Measurements from ENCODE around the gene SPG7.

SPG7 gene

DNA sequence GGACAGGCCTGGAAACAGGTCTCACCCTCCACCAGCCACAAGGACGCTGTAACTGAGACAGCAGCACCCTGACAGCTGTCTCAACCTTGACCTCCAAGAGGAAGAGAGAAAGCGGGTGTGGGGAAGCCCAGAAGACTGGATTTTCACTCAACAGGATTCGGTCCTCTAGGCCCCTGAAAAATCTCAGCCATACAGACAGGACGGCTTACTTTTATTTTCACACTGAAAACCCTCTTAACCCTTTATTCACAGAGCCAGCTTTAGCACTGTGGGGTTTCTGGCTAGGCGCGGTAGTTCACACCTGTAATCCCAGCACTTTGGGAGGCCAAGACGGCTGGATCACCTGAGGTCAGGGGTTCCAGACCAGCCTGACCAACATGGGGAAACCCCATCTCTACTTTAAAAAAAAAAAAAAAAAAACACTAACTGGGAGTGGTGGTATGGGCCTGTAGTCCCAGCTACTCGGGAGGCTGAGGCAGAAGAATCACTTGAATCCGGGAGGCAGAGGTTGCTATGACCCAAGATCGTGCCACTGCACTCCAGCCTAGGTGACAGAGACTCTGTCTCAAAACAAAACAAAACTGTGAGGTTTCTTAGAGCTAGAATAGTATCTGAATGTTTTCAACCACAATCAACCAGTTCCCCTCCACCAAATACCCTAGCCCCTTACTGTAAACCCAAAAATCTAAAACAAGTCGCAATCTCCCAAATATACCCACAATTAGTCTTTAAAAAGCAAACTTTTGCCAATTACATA, 23.1 kb upstream of the SPG7 start:
- Histone ChIP-seq H2BK5ac (ENCODE audit: low read depth, low read length, poor library complexity) (no peak overlapping the region), H3K27me3 (ENCODE audit: insufficient read depth, low read length) (no peaks in the 10 kb centered on the region), H3K27ac (ENCODE audit: low read depth, low read length) (no peak overlapping the region), H4K91ac (ENCODE audit: low read depth, low read length) (no peak overlapping the region), H3K9ac (ENCODE audit: low read length) (no peak overlapping the region), H3K23ac (ENCODE audit: low read length) (no peak overlapping the region), H2BK12ac (ENCODE audit: low read length) (no peak overlapping the region), H3K4ac (ENCODE audit: low read depth, low read length) (peak overlapping the region; percentile 66), H2AK5ac (ENCODE audit: low read length) (no peak overlapping the region), H4K8ac (ENCODE audit: low read depth, low read length) (no peak overlapping the region), H2AFZ (ENCODE audit: insufficient read depth, low read length, poor library complexity) (no peak overlapping the region), H3K14ac (ENCODE audit: low read length) (no peak overlapping the region), H3K9me3 (ENCODE audit: insufficient read depth, low read depth, low read length) (no peaks in the 10 kb centered on the region), H3K79me2 (ENCODE audit: control insufficient read depth, insufficient read depth, low read length, poor library complexity) (peaks cover 42% of the 10 kb centered on the region), H2BK120ac (ENCODE audit: insufficient read depth, low read length, poor library complexity) (no peak overlapping the region), H3K4me1 (ENCODE audit: control insufficient read depth in 1 of 2, insufficient read depth in 2 of 2, low read length in 2 of 2) (peaks cover 4 to 12% of the 10 kb centered on the region in 2 experiments), H4K12ac (ENCODE audit: low read depth, low read length) (no peak overlapping the region), H3K36me3 (ENCODE audit: control insufficient read depth in 1 of 2, insufficient read depth in 2 of 2, low read length in 2 of 2) (peaks cover 0 to 6% of the 10 kb centered on the region in 2 experiments), H3K4me2 (ENCODE audit: low read length) (no peak overlapping the region), H3K4me3 (ENCODE audit: low read depth, low read length) (no peak overlapping the region), H3K79me1 (ENCODE audit: low read length) (peaks cover 4% of the 10 kb centered on the region), H3K18ac (ENCODE audit: low read length) (no peak overlapping the region)
- 100% methylated on average over 1 of the region's 11 CpGs for WGBS (ENCODE audit: extremely low coverage, insufficient coverage, insufficient read length)
- no peak for DNase-seq

- no peaks in the 10 kb centered on the region for H3K27me3 ChIP-seq (ENCODE audit: insufficient read depth, low read length)
- peaks cover 4 to 12% of the 10 kb centered on the region in 2 experiments for H3K4me1 ChIP-seq (ENCODE audit: control insufficient read depth in 1 of 2, insufficient read depth in 2 of 2, low read length in 2 of 2)
- WGBS (ENCODE audit: extremely low coverage, insufficient coverage, insufficient read length): no CpG with 5 or more reads among the region's 4 CpGs
These were observed 22.4 kb upstream of the SPG7 start for GRCh38 chr16:89485701-89486246.

DNA sequence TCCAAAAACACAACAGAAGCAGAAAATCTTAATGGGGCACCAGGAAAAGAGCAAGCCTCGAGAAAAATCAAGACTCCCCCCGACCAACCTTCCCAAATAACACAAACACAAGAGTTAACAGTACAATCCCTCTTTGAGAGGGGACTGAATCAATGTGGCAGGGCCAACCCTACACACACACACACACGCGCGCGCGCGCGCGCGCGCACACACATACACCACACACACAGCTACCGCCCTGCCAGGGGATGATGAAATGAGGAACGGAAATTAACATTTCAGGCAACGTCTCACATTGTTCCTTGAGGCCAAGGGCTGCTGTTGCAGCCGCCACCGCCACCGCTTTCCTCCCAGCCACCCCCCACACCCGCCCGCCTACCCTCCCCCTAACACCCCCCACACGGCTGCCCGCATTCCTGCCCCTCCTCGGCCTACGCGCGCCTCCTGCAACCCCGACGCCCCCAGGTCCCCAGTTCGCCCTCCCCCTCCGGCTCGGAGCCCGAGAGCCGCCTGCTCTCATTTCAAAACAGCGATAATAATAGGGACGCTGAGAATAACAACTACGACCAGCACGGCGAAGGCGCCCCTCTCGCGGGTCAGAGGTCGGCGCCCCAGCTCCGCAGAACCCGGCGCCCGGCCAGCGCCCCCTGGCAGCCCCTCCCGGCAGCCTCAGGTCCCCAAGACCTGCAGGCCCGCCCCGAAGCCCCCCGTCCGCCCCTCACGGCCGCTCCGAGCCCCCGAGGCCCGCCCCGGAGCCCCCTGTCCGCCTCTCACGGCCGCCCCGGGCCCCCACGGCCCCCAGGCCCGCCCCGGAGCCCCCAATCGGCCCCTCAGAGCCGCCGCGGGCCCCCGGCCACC, 18.9 kb upstream of the SPG7 start:
- H3K4me3 ChIP-seq (ENCODE audit: low read depth, low read length): peak overlapping the region; percentile 94
- DNase-seq: peak; percentile 80 to 86
- peak overlapping the region; percentile 42 for H2AK5ac ChIP-seq (ENCODE audit: low read length)
- H3K4ac ChIP-seq (ENCODE audit: low read depth, low read length): peak overlapping the region; percentile 92
- H3K4me2 ChIP-seq (ENCODE audit: low read length): peak overlapping the region; percentile 78
- peak overlapping the region; percentile 86 for H2BK5ac ChIP-seq (ENCODE audit: low read depth, low read length, poor library complexity)
- peaks cover 10 to 14% of the 10 kb centered on the region in 2 experiments for H3K4me1 ChIP-seq (ENCODE audit: control insufficient read depth in 1 of 2, insufficient read depth in 2 of 2, low read length in 2 of 2)
- peak overlapping the region; percentile 82 for H3K9ac ChIP-seq (ENCODE audit: low read length)
- no peak overlapping the region for H2BK120ac ChIP-seq (ENCODE audit: insufficient read depth, low read length, poor library complexity)
- H2BK12ac ChIP-seq (ENCODE audit: low read length): no peak overlapping the region
- no peak overlapping the region for H2AFZ ChIP-seq (ENCODE audit: insufficient read depth, low read length, poor library complexity)
- H4K91ac ChIP-seq (ENCODE audit: low read depth, low read length): peak overlapping the region; percentile 65
- peak overlapping the region; percentile 76 for H3K18ac ChIP-seq (ENCODE audit: low read length)
- H3K27me3 ChIP-seq (ENCODE audit: insufficient read depth, low read length): no peaks in the 10 kb centered on the region
- peaks cover 6% of the 10 kb centered on the region for H3K79me1 ChIP-seq (ENCODE audit: low read length)
- H3K79me2 ChIP-seq (ENCODE audit: control insufficient read depth, insufficient read depth, low read length, poor library complexity): peaks cover 22% of the 10 kb centered on the region
- WGBS (ENCODE audit: extremely low coverage, insufficient coverage, insufficient read length): no CpG with 5 or more reads among the region's 71 CpGs
- H3K27ac ChIP-seq (ENCODE audit: low read depth, low read length): peak overlapping the region; percentile 69
- H3K14ac ChIP-seq (ENCODE audit: low read length): peak overlapping the region; percentile 69
- H4K8ac ChIP-seq (ENCODE audit: low read depth, low read length): no peak overlapping the region
- no peaks in the 10 kb centered on the region for H3K9me3 ChIP-seq (ENCODE audit: insufficient read depth, low read depth, low read length)
- H3K36me3 ChIP-seq (ENCODE audit: control insufficient read depth in 1 of 2, insufficient read depth in 2 of 2, low read length in 2 of 2): peaks cover 0 to 2% of the 10 kb centered on the region in 2 experiments
- peak overlapping the region; percentile 87 for H4K12ac ChIP-seq (ENCODE audit: low read depth, low read length)
- no peak overlapping the region for H3K23ac ChIP-seq (ENCODE audit: low read length)

More at GRCh38 chr16:89485701-89486246, 22.4 kb upstream of the SPG7 start:
- Histone ChIP-seq H3K79me1 (ENCODE audit: low read length) (peaks cover 4% of the 10 kb centered on the region), H2AK5ac (ENCODE audit: low read length) (no peak overlapping the region), H3K23ac (ENCODE audit: low read length) (no peak overlapping the region), H3K79me2 (ENCODE audit: control insufficient read depth, insufficient read depth, low read length, poor library complexity) (peaks cover 39% of the 10 kb centered on the region), H3K4me3 (ENCODE audit: low read depth, low read length) (no peak overlapping the region), H4K8ac (ENCODE audit: low read depth, low read length) (no peak overlapping the region), H2BK12ac (ENCODE audit: low read length) (no peak overlapping the region), H3K14ac (ENCODE audit: low read length) (no peak overlapping the region), H2BK120ac (ENCODE audit: insufficient read depth, low read length, poor library complexity) (no peak overlapping the region), H2AFZ (ENCODE audit: insufficient read depth, low read length, poor library complexity) (no peak overlapping the region), H4K12ac (ENCODE audit: low read depth, low read length) (no peak overlapping the region), H3K4me2 (ENCODE audit: low read length) (no peak overlapping the region), H3K4ac (ENCODE audit: low read depth, low read length) (peak overlapping the region; percentile 85), H3K9ac (ENCODE audit: low read length) (no peak overlapping the region), H3K18ac (ENCODE audit: low read length) (no peak overlapping the region), H3K36me3 (ENCODE audit: control insufficient read depth in 1 of 2, insufficient read depth in 2 of 2, low read length in 2 of 2) (peaks cover 0 to 6% of the 10 kb centered on the region in 2 experiments), H2BK5ac (ENCODE audit: low read depth, low read length, poor library complexity) (no peak overlapping the region), H3K9me3 (ENCODE audit: insufficient read depth, low read depth, low read length) (no peaks in the 10 kb centered on the region), H4K91ac (ENCODE audit: low read depth, low read length) (no peak overlapping the region), H3K27ac (ENCODE audit: low read depth, low read length) (no peak overlapping the region)
- no peak for DNase-seq

DNA sequence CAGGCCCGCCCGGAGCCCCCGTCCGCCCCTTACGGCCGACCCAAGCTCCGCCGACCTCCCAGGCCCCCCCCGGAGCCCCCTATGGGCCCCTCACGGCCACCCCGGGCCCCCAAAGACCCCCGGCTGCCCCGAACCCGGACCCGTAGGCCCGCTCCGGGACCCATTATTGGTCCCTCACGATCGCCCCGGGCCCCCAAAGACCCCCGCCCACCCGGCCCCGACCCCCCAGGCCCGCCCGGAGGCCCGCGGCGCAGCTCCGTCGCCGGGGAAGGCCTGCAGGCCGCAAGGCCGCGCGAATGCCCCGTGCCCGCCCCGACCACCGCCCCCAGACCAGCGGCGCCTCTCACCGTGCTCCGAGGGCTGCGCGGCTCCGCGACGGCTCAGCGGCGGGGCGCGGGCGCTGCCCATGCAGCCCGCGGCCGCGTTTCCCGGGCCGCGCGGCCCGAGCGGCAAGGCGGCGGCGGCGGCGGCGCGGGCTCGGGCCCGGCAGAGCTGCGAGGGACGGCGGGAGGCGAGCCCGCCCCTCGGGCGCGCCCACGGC, 18.2 kb upstream of the SPG7 start:
- Histone ChIP-seq H3K27me3 (ENCODE audit: insufficient read depth, low read length) (no peaks in the 10 kb centered on the region), H2AK5ac (ENCODE audit: low read length) (no peak overlapping the region), H4K8ac (ENCODE audit: low read depth, low read length) (peak overlapping the region; percentile 76), H3K79me1 (ENCODE audit: low read length) (peaks cover 6% of the 10 kb centered on the region), H3K4me3 (ENCODE audit: low read depth, low read length) (peak overlapping the region; percentile 94), H4K12ac (ENCODE audit: low read depth, low read length) (no peak overlapping the region), H3K9me3 (ENCODE audit: insufficient read depth, low read depth, low read length) (no peaks in the 10 kb centered on the region), H3K36me3 (ENCODE audit: control insufficient read depth in 1 of 2, insufficient read depth in 2 of 2, low read length in 2 of 2) (peaks cover 0 to 2% of the 10 kb centered on the region in 2 experiments), H3K9ac (ENCODE audit: low read length) (peak overlapping the region; percentile 94), H2AFZ (ENCODE audit: insufficient read depth, low read length, poor library complexity) (no peak overlapping the region), H3K18ac (ENCODE audit: low read length) (peak overlapping the region; percentile 74), H4K91ac (ENCODE audit: low read depth, low read length) (peak overlapping the region; percentile 86), H3K4me1 (ENCODE audit: control insufficient read depth in 1 of 2, insufficient read depth in 2 of 2, low read length in 2 of 2) (peaks cover 10 to 17% of the 10 kb centered on the region in 2 experiments), H2BK12ac (ENCODE audit: low read length) (no peak overlapping the region), H2BK5ac (ENCODE audit: low read depth, low read length, poor library complexity) (peak overlapping the region; percentile 25), H3K23ac (ENCODE audit: low read length) (no peak overlapping the region), H3K14ac (ENCODE audit: low read length) (peak overlapping the region; percentile 70), H3K27ac (ENCODE audit: low read depth, low read length) (peak overlapping the region; percentile 71), H3K4me2 (ENCODE audit: low read length) (peak overlapping the region; percentile 44), H3K4ac (ENCODE audit: low read depth, low read length) (no peak overlapping the region), H3K79me2 (ENCODE audit: control insufficient read depth, insufficient read depth, low read length, poor library complexity) (peaks cover 20% of the 10 kb centered on the region), H2BK120ac (ENCODE audit: insufficient read depth, low read length, poor library complexity) (no peak overlapping the region)
- no CpG with 5 or more reads among the region's 81 CpGs for WGBS (ENCODE audit: extremely low coverage, insufficient coverage, insufficient read length)
- DNase-seq: no peak

Data from trophoblast cell (in vitro differentiated cells and primary cell).